GM18499 (cell line): ENCODE data around the gene TAS1R3.

ENCODE experiments used
- ATAC-seq: cut with Tn5 transposase; IDR thresholded peaks from one replicate; pipeline ENCODE4 v1.9.1; 2021; ENCODE audit warnings: moderate number of reproducible peaks; ENCODE audit not compliant: insufficient read depth, unreplicated experiment

Gene TAS1R3

GRCh38 chr1:1335792-1336248 lies 4.7 kb downstream of the TAS1R3 start:
- no peak for ATAC-seq

GRCh38 chr1:1336446-1336845 lies 5.4 kb downstream of the TAS1R3 start:
- no peak for ATAC-seq

GRCh38 chr1:1336931-1337792 lies 6.1 kb downstream of the TAS1R3 start:
- ATAC-seq, result no peak

GRCh38 chr1:1337793-1338147 lies 6.7 kb downstream of the TAS1R3 start:
- no peak for ATAC-seq

- ATAC-seq, result no peak
Observed at GRCh38 chr1:1338278-1338677, 7.2 kb downstream of the TAS1R3 start.

- ATAC-seq, result no peak
Observed at GRCh38 chr1:1340185-1340584, 9.1 kb downstream of the TAS1R3 start.

- no peak for ATAC-seq
Observed at GRCh38 chr1:1340791-1341548, 9.9 kb downstream of the TAS1R3 start.

GRCh38 chr1:1341549-1342021 lies 10.5 kb downstream of the TAS1R3 start:
- no peak for ATAC-seq

GRCh38 chr1:1342061-1342562 lies 11.0 kb downstream of the TAS1R3 start:
- no peak for ATAC-seq

- no peak for ATAC-seq
Observed at GRCh38 chr1:1342584-1343115, 11.6 kb downstream of the TAS1R3 start.

GRCh38 chr1:1343811-1344421 lies 12.8 kb downstream of the TAS1R3 start:
- no peak for ATAC-seq

- no peak for ATAC-seq
Observed at GRCh38 chr1:1344655-1345361, 13.7 kb downstream of the TAS1R3 start.

- ATAC-seq, result no peak
Observed at GRCh38 chr1:1345384-1345783, 14.3 kb downstream of the TAS1R3 start.

GRCh38 chr1:1345860-1346500 lies 14.9 kb downstream of the TAS1R3 start:
- no peak for ATAC-seq

- ATAC-seq, result no peak
Observed at GRCh38 chr1:1346501-1346890, 15.4 kb downstream of the TAS1R3 start.

- no peak for ATAC-seq
Observed at GRCh38 chr1:1347026-1347595, 16.0 kb downstream of the TAS1R3 start.

- ATAC-seq, result no peak
Observed at GRCh38 chr1:1347663-1348419, 16.8 kb downstream of the TAS1R3 start.
